ENCODE measurements around the gene DNMT3L.

Gene DNMT3L

DNA sequence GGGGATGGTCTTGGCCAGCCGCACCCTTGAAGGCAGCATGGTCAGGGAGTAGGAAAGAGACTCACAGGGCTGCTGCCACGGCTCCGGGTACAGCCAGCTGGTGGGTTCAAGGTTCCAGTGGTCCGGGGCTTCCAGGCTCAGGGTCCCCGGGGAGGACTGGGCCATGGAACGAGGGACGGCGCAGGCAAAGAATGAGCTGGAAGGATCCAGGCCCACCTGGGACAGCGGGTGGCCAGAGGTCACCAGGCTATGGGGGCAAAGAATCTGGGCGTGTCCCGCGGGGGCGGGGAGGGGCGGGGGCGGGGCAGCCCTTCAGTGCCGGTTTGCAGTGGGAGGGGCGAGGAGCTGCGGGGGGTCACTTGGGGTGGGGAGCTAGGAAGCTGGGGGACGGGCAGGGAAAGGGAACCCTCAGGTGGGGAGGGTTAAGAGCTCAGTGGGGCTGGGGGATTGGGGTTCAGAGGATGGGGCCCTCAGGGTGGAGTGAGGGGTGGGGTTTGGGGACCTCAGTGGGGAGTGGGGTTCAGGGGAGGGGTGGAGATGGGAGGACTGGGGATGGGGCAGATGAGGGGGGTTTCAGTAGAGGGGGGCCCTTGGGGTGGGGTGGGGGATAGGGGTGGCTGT is at the start of gene DNMT3L:
TSS of gene DNMT3L (minus strand) at position 223 of the 621 bp plus-strand sequence. CDS start 638 bp downstream, outside the sequence.
- DNase-seq, result no peak

DNA sequence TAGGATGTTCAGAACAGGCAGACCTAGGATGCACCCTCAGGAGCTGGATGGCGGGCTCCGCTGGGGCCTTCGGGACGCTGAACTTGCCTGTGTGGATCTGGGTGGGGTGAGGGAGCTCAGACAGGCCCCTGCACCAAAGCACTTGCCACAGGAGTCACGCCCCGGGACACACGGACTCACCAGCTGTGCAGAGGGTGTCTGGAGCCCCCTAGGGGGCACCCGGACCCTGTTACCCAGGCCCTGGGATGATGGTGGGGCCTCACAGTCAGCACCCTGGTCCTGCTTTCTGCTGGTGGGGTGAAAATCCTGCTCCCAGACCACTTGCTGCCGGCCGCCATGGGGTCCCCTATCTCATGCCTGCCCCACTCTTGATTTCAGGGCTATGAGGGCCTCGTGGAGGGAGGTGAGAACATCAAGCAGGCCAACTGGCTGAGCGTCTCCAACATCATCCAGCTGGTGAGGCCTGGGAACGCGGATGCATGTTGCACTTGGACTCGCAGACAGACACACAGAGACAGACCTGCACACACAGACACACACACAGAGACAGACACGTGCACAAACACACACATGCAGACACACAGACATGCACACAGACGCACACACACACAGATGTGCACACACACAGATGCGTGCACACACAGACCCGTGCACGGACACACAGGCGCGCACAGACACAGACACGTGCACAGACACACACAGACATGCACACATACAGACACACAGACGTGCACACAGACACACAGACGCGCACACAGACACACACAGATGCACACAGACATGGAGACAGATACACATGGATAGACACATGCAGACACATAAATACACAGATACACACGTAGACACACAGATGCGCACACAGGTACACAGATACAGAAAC is 49.2 kb upstream of the DNMT3L start:
- DNase-seq, result no peak

DNA sequence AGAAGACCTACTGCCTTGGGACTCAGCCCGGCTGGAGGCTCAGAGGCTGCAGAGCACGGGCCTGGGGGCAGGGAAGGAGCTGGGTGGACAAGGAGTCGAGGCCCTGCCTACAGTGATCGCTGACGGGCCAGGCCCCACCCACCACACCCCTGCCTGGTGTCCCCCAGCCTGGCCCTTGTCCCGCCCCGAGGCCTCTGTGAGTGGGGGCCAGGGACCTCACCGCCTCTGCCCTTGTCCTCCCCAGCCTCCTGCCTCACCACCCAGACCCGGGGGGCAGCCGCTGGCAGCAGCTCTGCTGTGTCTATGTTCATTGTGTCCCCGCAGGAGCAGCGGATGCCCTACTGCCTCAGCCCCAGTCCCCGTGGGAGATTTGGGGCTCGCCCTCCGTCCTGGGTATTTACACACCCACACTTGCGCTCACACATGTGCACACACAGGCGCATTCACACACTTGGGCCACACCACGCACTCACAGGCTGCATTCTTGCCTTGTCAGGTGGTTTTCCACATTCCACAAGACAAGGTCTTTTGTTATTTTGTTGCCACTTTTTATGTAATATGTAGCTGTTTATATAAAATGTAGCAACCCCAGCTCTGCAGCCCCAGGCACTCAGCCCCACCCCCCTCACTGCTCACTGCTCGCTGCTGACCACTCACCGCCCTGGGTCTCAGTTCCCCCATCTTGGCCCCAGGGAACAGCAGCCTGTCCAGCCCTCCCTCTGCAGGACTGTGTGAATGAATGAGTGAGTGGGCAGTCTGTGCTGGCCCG is 45.4 kb upstream of the DNMT3L start:
- DNase-seq, result no peak

GRCh38 chr21:44305691-44306090 is 44.0 kb upstream of the DNMT3L start:
- DNase-seq, result no peak

GRCh38 chr21:44304877-44305293 is 43.2 kb upstream of the DNMT3L start:
- DNase-seq, result peak; percentile 73

DNA sequence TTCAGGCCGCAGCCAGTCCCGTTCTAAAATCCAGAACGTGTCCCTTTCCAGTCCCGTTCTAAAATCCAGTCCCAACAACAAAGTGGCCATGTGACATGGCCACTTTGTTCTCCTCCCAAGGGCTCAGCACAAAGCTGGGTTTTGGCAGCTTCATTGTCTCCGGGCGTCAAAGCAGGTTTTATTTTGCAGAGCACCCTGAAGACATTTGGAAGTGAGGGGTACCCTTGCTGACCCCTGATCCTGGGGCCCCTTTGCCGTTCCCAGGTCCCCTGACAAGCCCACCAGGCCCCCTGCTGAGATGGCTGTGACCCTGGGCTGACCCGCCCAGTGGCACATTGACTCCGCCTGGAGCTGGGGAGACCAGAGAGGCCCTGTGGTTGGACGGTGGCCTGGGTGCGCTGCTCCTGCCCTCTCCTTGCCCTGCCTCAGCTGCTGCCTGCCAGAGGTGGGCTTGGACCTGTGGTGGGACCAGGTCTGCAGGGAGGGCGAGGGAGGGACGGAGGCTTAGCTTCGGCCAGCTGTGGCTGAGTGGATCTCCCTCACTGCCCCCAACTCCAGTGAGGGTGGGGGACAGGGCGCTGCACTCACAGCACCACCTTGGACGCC is 42.4 kb upstream of the DNMT3L start:
- no peak for DNase-seq

GRCh38 chr21:44303490-44303981 is 41.8 kb upstream of the DNMT3L start:
- no peak for DNase-seq

DNA sequence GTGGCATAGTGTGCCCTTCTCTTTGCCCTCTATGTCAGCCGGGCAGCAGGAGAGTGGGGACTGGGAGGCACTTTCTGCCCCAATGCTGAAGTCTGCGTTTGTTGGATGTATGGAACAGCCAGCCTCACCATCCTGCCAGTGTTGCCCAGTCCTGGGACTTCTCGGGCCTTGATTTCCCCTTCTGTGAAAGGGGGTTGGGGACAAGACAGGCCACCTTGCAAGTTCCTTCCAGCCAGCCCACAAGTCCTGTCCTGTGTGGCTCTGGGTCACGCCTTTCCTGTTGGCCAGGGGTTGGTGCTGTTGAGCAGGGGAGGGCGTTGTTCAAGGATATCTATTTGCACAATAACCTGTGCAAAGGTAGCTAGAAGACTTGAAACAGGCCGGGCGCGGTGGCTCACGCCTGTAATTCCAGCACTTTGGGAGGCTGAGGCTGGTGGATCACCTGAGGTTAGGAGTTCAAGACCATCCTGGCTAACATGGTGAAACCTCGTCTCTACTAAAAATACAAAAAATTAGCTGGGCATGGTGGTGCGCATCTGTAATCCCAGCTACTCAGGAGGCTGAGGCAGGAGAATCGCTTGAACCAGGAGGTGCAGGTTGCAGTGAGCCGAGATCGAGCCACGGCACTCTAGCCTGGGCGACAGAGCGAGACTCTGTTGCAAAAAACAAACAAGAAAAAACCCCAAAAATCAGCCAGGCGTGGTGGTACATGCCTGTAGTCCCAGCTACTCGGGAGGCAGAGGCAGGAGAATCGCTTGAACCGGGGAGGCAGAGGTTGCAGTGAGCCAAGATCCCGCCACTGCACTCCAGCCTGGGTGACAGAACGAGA is 41.1 kb upstream of the DNMT3L start:
- peak; percentile 28 for DNase-seq

DNA sequence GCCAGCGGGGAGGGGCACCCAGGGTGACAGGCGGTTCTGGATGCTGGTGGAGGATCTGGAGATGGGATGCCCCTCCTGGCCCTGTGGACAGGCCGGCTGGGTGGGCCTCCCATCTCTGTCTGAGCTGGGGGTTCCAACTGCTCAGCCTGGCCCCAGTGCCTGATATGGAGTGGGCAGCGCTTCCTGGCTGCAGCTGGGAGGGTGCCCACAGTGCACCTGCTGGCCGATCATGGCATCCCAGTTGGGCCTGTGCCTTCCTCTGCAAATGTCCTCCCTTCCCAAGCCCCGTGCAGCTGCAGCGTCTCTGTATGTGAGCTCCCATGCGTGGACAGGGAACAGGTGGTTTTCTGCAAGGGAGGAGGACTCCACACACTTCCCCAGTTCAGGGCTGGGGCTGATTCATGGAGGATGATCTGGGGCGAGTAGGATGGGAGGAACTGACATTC is 40.3 kb upstream of the DNMT3L start:
- DNase-seq, result peak; percentile 17

DNA sequence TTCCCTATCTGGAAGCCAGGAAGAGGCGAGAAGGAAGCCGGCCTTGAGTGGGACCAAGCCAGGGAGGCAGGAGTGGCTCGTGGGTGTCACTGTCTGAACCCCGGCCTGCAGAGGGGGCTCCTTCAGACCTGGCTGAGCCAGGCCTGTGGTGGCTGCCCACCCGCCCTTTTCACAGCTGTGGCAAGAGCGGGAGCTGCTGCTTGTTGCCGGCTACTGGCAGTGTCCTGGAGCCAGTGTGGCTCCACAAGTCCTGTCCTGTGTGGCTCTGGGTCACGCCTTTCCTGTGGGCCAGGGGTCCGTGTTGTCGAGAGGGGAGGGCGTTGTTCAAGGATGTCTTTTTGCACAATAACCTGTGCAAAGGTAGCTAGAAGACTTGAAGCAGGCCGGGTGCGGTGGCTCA is 39.4 kb upstream of the DNMT3L start:
- DNase-seq, result no peak

GRCh38 chr21:44300262-44300959 is 38.7 kb upstream of the DNMT3L start:
- peak; percentile 73 for DNase-seq

GRCh38 chr21:44299458-44300261 is 38.0 kb upstream of the DNMT3L start, which contains the start of gene PFKL:
Gene PFKL (plus strand): TSS chr21:44300053. CDS start chr21:44300106, 53 bp downstream.
- peak; percentile 75 for DNase-seq

DNA sequence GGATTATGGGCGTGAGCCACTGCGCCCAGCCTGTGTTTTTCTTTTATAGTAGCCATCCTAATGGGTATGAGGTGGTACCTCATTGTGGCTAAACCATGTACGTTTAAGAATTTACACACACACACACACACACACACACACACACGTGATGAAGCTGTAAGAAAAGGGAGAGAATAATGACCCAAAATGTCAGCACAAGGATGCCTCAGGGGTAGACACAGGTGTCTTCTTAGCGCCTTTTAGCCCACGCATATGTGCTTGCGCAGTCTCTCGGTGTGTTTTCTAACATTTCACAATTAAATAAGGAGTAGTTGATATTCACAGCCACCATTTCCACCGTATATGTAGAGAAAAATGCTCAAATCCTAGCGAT is 37.4 kb upstream of the DNMT3L start:
- no peak for DNase-seq

DNA sequence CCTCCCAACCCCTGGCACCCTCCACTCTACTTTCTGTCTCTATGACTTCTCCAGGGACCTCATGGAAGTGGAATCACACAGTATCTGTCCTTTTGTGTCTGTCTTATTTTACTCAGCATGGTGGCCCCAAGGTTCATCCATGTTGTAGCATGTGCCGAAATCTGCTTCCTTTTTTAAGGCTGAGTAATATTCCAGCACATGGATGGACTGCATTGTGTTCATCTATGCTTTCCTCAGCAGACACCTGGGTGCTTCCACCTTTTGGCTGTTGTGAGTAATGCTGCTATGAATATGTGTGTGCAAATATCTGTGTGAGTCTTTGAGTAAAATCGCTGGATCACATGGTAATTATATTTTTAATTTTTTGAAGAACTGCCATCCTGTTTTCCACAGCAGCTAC is 36.6 kb upstream of the DNMT3L start:
- peak; percentile 43 for DNase-seq

GRCh38 chr21:44297525-44298290 is 36.0 kb upstream of the DNMT3L start:
- peak; percentile 90 for DNase-seq

GRCh38 chr21:44296916-44297315 is 35.2 kb upstream of the DNMT3L start:
- no peak for DNase-seq

DNA sequence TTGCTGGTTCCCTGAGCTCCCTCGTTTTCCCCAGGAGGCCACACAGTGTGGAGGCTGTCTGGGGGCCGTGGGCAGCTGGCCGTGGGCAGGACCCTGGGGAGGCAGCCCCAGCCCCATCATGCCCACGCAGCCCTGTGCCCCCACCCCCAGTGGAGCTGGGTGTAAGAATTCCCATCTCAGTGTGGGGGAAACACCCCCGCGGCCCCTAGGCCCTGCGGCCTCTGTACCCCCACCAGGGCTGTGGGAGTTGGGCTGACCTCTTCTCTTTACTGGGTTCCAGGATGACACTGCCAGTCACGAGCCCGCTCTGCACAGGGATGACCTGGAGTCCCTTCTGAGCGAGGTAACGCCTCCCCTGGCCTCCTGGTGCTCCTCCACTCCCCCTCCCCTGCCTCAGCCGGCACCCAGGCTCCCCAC is 34.4 kb upstream of the DNMT3L start:
- no peak for DNase-seq

DNA sequence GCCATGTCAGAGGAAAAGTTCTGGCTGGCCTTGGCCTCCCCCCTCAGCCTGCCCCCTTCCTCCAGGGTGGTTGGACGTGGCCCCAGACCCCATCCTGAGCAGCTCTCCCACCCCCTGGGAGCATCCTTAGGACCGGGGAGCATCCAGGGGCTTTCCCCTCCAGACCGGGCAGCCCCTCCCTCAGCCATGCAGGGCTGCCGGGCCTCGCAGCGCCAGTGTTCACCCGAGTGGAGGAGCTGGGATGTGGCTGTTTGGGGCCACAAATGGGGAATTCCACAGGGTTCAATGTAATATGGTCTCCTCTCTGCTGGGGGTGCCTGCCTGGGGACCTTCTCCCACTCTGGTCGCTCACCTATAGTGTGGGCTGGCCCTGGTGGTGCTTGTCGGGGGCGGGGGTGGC is 33.9 kb upstream of the DNMT3L start:
- no peak for DNase-seq

DNA sequence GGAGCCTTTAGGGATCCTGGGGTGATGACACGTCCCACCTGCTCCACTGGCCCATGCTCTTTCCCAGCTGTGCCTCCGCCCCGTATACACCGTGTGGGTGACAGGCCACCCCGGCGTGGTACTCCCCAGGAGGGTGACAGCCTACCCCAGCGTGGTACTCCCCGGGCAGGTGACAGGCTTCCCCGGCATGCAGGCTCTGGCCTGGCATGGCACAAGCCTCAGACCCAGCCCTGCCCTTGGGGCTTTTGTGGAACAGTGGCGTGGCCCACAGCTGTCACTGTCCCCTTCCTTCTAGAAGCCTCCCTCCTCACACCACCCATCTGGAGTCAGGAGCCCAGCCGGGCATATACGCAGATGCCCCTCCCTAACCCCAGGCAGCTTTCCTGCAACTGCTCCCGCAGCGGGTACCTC is 33.5 kb upstream of the DNMT3L start:
- peak; percentile 23 for DNase-seq

All from hematopoietic multipotent progenitor cell treated with erythropoietin and hydrocortisone succinate and interleukin-3 and kit ligand, for 6 days (in vitro differentiated cells).